HK-2 (cell line): ENCODE measurements around the gene CLASP2.

Experiments used
- DNase-seq: peaks from one replicate; pipeline ENCODE4 v3.0.0-alpha.2; 2018; ENCODE audit not compliant: unreplicated experiment

CLASP2 gene

DNA sequence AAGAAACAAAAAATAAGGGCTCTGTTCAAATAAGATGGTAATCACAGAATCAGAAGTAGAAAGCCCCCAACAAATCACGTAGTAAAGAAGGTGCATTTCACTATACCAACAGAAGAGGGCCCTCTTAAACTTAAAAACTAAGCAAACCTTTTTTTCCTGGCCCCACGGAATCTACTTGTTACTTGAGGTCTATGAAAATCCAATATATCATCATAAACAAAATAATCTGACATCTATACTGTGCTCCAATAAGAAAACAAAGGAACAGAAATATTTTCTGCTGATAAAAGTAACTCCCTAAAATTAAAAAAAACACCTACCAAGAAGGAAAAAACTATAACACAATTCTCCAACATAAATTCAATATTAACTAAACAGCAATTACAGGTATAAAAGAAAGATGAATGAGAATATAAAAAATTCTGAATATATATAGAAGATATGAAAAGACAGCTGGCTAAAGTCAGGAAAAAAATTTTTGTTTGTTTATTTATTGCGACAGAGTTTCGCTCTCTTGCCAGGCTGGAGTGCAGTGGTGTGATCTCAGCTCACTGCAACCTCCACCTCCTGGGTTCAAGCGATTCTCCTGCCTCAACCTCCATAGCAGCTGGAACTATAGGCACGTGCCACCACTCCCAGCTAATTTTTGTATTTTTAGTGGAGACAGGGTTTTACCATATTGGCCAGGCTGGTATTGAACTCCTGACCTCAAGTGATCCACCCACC, 81.8 kb downstream of the CLASP2 start:
- DNase-seq, result no peak

DNA sequence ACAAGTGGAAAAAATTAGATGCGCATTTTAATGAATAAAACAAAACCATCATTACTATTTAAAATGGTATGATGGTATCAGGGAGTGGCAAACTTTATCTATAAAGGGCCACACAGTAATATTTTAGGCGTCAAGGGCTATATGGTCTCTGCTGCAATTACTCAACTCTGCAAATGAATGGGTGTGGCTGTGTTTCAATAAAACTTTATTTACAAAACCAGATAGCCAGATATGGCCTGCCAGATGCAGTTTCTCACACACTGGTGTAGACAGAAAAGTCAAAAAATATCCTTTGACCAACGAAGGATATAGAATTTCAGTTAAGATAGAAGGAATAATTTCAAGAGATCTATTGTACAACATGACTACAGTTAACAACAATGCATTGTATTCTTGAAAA, 83.8 kb downstream of the CLASP2 start:
- DNase-seq, result no peak

DNA sequence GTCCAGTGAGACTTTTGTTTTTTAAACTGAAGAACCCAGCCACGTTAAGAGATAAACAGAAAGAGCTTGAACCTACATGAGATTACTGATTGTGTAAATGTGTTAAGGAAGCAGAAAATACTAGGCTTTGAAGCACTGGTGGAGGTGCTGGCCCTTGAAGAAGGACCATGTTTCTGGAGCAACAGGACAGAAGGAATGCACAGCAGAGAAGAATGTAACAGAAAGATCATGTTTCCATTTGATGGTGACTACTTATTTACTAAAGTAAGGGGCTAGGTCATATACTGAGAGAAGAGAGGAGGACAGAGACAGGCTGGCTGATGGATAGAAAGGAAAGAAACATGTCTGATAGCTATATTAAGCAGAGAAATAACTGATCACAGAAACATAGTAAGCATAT, 88.8 kb downstream of the CLASP2 start:
- DNase-seq, result no peak

DNA sequence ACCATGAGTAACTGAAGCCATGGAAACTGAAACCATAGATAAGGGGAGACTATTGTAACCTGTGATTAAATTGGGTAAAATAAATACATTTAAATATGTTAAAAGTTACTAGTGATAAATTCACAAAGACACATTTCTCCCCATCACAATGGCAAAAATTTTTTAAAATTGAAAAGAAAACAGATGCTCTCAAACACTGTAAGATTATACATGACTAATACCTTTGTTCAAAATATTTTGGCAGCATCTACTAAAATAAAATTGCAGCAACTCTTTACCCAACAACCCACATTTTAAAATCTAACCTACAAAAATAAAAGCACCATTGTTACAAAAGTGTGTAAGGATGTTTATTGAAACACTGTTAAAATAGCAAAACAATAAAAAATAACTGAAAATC, 93.3 kb downstream of the CLASP2 start:
- no peak for DNase-seq

DNA sequence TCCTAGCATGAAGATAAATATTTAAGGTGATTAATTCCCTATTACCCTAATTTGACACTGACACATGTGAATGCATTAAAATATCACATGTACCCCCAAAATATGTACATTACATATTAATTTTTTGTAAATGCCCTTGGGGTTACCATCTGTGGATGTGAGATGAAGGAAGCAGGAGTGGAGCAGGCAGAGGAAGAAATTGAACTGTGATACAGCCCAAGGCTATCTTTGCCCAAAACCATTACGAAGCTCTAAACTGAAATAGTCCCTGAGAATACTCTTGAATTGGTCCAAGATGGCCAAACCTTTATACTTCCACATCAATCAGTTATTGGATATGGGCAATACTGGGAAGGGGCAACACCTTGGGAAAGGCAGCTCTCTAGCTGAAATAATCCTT, 105.0 kb downstream of the CLASP2 start:
- no peak for DNase-seq

DNA sequence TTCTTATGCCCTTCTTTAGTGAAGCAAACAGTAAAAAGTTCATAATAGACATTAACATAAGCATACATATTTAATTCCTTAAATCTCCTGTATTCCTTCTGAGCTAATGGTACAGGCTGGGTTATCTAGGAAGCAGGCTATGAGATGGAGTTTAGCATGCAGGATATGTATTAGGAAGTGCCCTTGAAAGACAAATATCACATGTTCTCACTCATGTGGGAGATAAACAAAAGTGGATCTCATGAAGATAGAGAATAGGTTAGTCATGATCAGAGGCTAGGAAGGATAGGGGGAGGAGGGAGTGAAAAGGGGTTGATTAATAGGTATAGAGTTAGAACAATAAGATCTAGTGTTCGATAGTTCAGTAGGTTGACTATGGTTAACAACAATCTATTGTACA, 105.4 kb downstream of the CLASP2 start:
- no peak for DNase-seq

DNA sequence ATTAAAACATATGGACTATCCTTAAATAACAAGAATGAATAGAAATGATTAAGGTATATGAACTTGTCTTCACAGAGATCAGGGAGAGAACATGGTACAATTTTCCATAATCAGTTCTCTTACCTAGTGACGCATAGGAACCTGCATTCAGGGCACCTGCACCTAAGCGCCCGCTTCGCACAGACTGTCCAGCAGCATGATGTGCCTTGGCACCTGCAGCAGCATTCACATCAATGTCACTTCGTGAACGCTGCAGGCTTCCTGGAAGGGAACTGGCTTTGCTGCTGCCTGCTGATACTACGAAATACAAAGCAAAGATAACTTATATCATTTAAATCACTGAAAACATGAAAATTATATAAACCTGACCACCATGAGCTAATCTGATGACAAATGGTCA, 115.2 kb downstream of the CLASP2 start:
- no peak for DNase-seq

DNA sequence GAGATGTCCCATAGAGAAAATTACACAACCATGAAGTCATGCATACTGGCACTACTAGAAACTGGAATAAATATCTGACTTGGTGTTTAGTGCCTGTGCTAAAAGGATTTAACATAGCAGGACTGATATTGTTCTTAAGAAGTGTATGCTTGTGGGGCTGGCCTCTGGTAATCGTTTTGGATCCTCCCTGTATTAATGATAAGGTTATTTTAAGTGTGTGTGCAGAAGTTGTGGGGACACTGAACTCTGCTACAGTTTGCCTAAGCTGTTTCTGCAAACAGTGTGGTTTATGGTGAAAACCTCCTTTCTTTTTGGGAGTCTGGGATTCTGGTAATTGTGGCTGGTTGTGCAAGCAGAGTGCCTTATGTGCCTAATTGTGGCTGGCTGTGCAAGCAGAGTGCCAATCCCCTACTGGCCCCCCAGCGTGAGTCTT, 120.8 kb downstream of the CLASP2 start:
- no peak for DNase-seq

DNA sequence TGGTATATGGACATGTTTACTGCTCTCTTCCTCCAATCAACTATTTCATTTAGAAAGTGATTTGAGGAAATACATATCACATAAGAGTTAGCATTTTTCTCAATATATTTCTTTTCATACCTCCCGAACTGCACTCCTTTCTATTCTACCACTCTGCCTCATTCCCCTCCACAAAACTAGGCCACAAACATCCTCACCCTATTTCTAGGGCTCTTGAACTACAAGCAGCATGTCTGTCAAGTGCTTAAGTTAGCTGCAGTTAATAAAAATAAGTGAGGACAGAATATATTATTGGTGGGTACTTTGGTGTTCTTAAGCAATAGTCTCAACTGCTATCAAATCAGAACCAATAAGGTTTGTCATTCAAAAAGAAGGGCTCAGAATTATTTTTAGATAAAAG, 125.1 kb downstream of the CLASP2 start:
- DNase-seq, result no peak

DNA sequence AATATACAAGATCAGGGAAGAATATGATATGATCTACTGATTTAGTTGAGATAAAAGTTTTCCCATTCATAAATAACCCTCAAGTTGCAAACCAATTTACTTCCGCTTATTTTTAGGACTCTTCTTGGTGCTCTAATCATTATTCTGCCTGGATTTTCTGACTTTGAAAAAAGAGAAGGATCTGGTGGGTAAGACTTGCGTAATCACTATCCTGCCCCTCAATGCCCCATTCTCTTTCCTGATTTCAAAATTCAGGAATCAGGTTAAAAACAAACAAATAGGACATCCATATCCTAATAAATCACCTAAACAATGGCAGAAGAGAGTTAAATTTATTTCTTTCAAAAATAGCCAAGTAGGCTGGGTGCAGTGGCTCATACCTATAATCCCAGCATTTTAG, 127.5 kb downstream of the CLASP2 start:
- DNase-seq, result no peak

DNA sequence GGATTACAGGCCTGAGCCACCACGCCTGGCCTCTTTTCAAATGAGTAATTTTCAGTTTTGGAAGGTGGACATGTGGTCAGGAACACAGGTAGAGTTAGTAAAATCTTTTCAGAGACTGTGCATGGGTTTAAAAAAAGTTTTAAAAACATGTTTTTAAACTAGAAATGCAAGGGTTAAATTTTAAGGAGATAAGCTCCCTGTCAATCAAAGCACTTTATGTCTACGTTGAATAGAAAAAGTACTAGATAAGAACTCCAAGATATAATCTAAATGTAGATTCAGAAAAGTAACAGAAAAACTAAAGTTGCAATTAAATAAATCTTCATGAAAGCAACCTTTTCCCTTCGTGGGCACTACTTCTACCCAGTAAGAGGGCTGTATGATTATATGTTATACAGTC, 131.7 kb downstream of the CLASP2 start:
- DNase-seq, result no peak

DNA sequence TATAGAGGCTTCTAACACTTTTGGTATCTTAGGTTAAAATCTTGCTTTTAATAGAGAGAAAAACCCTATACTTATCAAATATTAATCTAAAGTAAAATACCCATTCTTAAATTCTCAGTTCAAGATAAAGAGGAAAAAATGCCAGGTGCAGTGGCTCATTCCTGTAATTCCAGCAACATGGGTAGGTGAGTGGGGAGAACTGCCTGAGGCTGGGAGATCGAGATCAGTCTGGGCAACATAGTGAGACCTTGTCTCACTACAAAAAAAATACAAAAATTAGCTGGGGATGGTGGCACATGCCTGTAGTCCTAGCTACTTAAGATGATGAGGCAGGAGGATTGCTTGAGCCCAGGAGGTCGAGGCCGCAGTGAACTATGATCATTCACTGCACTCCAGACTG, 135.8 kb downstream of the CLASP2 start:
- no peak for DNase-seq

DNA sequence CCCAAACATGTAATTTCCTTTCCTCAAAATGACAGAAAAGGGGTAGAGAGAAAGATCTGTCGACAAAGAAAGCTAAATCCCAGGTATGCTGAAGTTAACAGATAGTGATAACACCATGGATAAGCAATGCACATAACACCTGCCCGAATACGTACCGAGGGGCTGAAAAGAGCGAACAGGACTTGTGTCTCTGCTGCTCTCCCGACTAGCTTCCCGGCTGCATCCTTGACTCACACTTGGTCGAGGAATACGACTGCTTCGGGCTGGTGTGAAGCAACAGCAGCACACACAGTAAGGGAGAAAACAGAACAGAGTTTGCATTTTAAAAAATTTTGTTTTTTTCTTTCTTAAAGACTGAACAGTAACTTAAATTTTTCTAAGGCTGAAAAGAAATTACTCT, 136.4 kb downstream of the CLASP2 start:
- no peak for DNase-seq

DNA sequence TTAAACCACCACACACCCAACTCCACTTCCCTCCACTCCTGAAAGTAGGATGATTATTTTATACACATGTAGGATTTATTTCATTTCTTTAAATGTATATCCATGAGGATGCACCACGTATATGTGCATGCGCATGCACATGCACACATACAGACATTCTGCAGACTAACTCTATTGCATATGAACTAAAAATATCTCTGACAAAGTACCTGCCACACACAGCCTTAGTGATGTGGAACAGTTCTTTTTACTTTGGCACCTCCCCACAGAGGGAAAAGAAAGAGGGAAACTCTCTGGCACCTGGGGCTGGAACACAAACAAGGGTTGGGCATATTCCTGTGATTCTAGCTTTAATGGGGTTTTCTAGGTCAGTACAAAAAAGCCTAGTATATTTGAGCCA, 138.2 kb downstream of the CLASP2 start:
- no peak for DNase-seq

DNA sequence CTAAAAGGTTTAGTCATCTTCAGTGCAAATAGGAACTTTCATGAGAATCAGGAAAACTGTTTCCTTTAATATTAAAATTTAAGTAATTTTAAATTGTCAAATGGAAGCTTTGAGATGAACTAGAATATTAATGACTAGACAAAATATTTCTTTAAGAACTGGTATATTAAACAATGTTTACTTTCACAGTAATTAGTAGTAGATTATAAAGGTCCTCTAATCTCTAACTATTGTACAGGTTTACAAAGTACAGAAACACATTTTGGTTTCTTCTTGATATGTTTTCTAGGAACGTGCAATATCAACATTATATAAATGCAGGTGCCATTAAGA, 138.9 kb downstream of the CLASP2 start:
- no peak for DNase-seq

DNA sequence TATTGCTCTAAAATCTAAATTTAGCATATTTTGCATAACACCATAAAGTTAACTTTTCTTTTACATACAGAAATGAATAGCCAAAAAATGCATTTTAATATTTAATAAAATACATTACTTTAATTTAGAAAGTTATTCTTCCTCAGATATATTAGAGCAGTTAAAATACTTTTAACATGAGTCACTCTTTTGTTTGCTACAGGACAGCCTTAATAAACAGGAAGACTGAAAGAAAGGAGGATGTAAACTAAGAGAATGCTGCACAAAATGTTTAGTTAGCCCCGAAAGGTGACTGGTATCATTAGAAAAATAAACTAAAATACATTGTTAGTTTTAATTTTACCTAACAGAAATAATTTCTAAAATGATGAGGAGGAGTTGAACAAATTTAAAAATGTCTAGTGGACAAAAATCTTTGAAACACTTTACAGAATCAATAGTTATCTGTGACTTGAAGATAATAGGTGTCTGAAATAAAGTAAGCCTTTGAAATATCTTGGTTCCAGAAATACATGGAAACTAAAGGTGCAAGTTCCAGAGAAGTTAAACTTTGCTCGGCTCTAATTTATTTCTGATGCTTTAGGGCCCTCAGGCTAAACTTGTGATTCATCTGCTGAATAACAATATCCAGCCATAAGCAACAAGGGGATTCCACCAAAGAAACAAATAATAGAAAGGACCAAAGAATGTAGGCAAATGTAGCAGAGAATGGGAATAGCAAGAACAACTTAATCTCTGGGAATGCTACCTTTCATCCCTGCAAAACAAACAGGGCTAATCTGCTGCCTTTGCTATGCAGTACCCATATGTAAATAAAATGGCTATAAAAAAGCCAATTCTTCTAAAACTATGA, 139.5 kb downstream of the CLASP2 start:
- DNase-seq, result no peak

DNA sequence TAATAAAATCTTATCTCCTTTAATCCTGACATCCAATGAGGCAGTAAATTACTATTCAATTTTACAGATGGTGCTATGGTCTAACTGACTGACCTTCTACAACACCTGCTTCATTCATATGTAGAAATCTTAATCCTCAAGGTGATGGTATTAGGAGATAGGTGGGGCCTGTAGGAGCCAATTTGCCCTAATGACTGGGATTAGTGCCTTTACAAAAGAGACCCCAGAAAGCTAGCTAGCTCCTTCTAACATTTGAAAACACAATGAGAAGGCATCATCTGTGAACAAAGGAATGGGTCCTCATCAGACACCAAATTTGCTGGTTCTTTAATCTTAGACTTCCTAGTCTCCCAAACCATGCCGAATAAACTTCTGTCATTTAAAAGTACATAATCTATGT, 140.5 kb downstream of the CLASP2 start:
- DNase-seq, result no peak

DNA sequence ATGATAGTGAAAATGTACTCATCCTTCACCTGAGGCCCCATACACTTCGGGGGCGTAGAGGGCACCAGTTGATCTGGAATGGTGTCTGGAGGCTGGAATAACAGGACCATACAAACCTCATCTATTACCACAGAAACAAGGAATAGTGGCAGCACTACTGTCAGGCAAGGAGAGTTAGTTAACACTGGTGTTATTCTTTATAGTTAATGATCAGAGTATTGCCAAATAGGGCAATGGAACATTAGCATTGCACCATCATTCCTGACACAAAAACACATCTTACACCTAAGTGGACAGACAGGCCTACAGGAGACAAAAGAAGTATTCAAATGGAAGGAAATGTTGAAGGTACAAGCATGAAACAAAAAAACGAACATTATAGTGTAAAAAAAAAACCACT, 140.9 kb downstream of the CLASP2 start:
- no peak for DNase-seq

DNA sequence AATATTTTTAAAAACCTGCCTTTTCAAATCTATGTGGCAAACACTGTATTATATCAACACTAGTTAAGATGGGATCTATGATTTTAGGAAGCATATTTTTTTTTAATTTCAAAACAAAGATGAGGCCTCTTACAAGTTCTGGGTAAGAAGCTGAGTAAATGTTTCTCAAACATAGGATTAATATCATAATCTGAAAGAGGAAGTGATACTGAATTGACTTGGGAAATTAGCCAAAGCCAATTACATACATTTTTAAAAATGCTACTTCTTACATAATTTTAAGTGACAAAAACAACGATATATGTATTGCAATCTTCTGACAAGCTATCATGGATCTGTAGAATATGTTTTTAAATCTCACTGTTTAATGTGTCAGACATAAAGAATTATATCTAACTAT, 142.7 kb downstream of the CLASP2 start:
- DNase-seq, result no peak

DNA sequence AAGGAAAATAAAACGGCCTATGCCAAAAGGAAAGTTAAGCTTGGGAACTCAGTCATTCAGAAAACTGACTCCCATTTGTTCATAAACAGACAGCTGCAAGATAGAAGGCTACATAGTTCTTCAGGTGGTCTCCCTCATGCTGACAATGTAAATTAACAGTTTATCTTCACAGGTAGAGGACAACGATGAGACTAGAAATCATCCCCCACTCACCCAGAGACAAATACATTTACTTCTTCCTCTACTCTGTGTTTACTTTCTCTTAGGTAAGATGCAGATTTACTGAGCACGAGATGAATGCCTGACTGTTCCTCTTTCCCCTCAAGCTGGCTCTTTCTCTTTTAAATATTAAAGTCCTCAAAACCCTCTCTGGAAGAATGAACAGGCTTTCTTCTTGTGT, 160.2 kb downstream of the CLASP2 start:
- DNase-seq, result no peak

DNA sequence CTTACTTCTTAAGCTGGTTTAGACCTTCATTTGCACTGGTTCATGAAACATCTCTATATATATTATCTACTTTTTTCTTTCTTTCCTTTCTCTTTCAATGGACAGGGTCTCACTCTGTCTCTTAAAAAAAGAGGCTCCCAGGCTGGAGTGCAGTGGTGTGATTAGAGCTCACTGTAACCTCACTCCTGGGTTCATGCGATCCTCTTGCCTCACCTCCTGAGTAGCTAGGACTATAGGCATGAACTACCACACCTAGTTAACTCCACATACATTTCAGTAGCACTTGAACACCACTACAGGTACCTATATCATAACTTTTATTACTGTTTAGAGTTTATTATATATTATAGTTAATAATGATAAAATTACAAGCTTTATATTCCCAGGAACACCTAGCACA, 160.8 kb downstream of the CLASP2 start:
- DNase-seq, result no peak

DNA sequence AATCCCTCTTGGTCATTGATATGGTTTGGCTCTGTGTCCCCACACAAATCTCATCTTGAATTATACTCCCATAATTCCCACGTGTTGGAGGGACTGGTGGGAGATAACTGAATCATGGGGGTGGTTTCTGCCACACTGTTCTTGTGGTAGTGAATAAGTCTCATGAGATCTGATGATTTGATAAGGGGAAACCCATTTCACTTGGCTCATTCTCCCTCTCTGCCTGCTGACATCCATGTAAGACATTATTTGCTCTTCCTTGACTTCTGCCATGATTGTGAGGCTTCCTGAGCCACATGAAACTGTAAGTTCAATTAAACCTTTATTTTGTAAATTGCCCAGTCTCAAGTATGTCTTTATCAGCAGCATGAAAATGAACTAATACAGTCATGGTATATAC, 171.0 kb downstream of the CLASP2 start:
- DNase-seq, result no peak

DNA sequence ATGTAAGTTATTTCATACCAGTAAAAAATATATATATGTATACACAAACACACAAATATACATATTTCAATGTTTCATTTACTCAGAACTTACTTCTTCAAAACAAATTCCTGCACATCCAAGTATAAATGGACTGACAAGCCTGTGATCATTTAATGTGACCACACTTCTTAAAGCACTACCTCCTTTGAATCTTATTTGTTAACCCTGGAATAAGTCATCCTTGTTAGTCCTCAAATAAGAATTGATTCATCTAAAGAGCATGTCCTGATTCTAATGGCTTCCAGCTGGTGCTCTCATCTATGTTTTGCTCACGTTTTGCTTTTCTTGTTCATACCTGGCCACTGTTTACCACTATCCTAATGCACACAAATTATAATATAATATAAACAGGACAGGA, 173.9 kb downstream of the CLASP2 start:
- no peak for DNase-seq

DNA sequence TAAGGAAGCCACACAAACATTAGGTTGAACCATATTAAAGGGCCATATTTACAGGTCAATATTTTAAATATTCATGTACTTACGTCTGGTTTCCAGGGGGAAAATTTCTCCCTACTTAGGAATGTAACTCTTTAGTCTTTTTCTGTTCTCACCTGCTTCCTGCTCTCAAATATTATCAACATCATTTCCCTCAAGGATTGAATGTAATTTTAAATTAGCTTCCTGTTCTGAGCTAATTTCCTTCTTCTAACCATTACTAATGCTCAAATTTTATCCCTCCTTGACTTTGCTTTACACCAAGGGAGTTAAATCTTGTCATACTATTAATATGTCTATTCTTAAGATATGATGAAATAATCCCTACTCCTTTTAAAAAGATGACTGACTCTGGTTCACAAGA, 174.5 kb downstream of the CLASP2 start:
- DNase-seq, result no peak
